ENCODE results near the gene RINL.
"Not testable (repeated sequence)": the region's sequence is repeated elsewhere in the genome, so short reads cannot be mapped to it uniquely, and the experiment has no call there.

The RINL gene

GRCh38 chr19:38892841-38893240 lies 14.8 kb upstream of the RINL start:
- H3K27ac Mint-ChIP-seq: no peak overlapping the region
- no peak for DNase-seq (ENCODE audit: low spot score in 2 of 2)
- no peak overlapping the region for H3K4me3 Mint-ChIP-seq
- H3K9me3 Mint-ChIP-seq: no peaks in the 10 kb centered on the region
- no peak for ATAC-seq
- H3K36me3 Mint-ChIP-seq: peaks cover 40% of the 10 kb centered on the region
- H3K4me1 Mint-ChIP-seq: peaks cover 22% of the 10 kb centered on the region

GRCh38 chr19:38891771-38892170 lies 13.7 kb upstream of the RINL start:
- H3K4me3 Mint-ChIP-seq: no peak overlapping the region
- H3K9me3 Mint-ChIP-seq: no peaks in the 10 kb centered on the region
- ATAC-seq (no peak), DNase-seq (ENCODE audit: low spot score in 2 of 2) (no peak)
- peaks cover 40% of the 10 kb centered on the region for H3K36me3 Mint-ChIP-seq
- H3K4me1 Mint-ChIP-seq: peaks cover 14% of the 10 kb centered on the region
- H3K27ac Mint-ChIP-seq: no peak overlapping the region

GRCh38 chr19:38890686-38891085 lies 12.6 kb upstream of the RINL start:
- no peak for ATAC-seq
- H3K27ac Mint-ChIP-seq: no peak overlapping the region
- peaks cover 46% of the 10 kb centered on the region for H3K36me3 Mint-ChIP-seq

GRCh38 chr19:38889803-38890202 lies 11.7 kb upstream of the RINL start:
- H3K27ac Mint-ChIP-seq: no peak overlapping the region
- DNase-seq (ENCODE audit: low spot score in 2 of 2) (no peak), ATAC-seq (no peak)
- no peak overlapping the region for H3K4me3 Mint-ChIP-seq
- H3K4me1 Mint-ChIP-seq: peaks cover 4% of the 10 kb centered on the region
- peaks cover 45% of the 10 kb centered on the region for H3K36me3 Mint-ChIP-seq
- no peaks in the 10 kb centered on the region for H3K9me3 Mint-ChIP-seq

More at GRCh38 chr19:38890686-38891085, 12.6 kb upstream of the RINL start:
- no peaks in the 10 kb centered on the region for H3K9me3 Mint-ChIP-seq
- peaks cover 13% of the 10 kb centered on the region for H3K4me1 Mint-ChIP-seq
- H3K4me3 Mint-ChIP-seq: no peak overlapping the region
- DNase-seq (ENCODE audit: low spot score in 2 of 2): no peak

GRCh38 chr19:38888876-38889275 lies 10.8 kb upstream of the RINL start:
- no peak overlapping the region for H3K27ac Mint-ChIP-seq
- H3K9me3 Mint-ChIP-seq: no peaks in the 10 kb centered on the region
- DNase-seq (ENCODE audit: low spot score in 2 of 2): no peak
- H3K36me3 Mint-ChIP-seq: peaks cover 36% of the 10 kb centered on the region
- no peaks in the 10 kb centered on the region for H3K4me1 Mint-ChIP-seq
- ATAC-seq: no peak
- H3K4me3 Mint-ChIP-seq: no peak overlapping the region

- not testable (repeated sequence) for DNase-seq (ENCODE audit: low spot score in 2 of 2); H3K4me3 Mint-ChIP-seq; ATAC-seq; H3K4me1 Mint-ChIP-seq; H3K9me3 Mint-ChIP-seq
- Mint-ChIP-seq H3K27ac (peak overlapping the region; percentile 53), H3K36me3 (peaks cover 62% of the 10 kb centered on the region)
These were observed 6.6 kb upstream of the RINL start for GRCh38 chr19:38884691-38885090.

GRCh38 chr19:38883286-38883685 lies 5.2 kb upstream of the RINL start:
- no peak for DNase-seq (ENCODE audit: low spot score in 2 of 2)
- ATAC-seq: no peak
- H3K9me3 Mint-ChIP-seq: no peaks in the 10 kb centered on the region
- peaks cover 48% of the 10 kb centered on the region for H3K36me3 Mint-ChIP-seq
- H3K4me3 Mint-ChIP-seq: no peak overlapping the region
- peak overlapping the region; percentile 78 for H3K27ac Mint-ChIP-seq
- H3K4me1 Mint-ChIP-seq: peaks cover 14% of the 10 kb centered on the region

GRCh38 chr19:38880882-38881609 lies 3.0 kb upstream of the RINL start:
- ATAC-seq: no peak
- Mint-ChIP-seq H3K4me1 (peaks cover 33% of the 10 kb centered on the region), H3K9me3 (no peaks in the 10 kb centered on the region), H3K27ac (peak overlapping the region; percentile 50), H3K36me3 (peaks cover 50% of the 10 kb centered on the region), H3K4me3 (no peak overlapping the region)
- no peak for DNase-seq (ENCODE audit: low spot score in 2 of 2)

GRCh38 chr19:38880076-38880881 lies 2.2 kb upstream of the RINL start:
- peak overlapping the region; percentile 50 for H3K27ac Mint-ChIP-seq
- ATAC-seq (no peak), DNase-seq (ENCODE audit: low spot score in 2 of 2) (no peak)
- no peaks in the 10 kb centered on the region for H3K9me3 Mint-ChIP-seq
- peaks cover 33% of the 10 kb centered on the region for H3K4me1 Mint-ChIP-seq
- peaks cover 56% of the 10 kb centered on the region for H3K36me3 Mint-ChIP-seq
- H3K4me3 Mint-ChIP-seq: no peak overlapping the region

GRCh38 chr19:38879400-38879751 lies 1.3 kb upstream of the RINL start:
- no peak for DNase-seq (ENCODE audit: low spot score in 2 of 2)
- peak overlapping the region; percentile 99 for H3K27ac Mint-ChIP-seq
- peaks cover 65% of the 10 kb centered on the region for H3K36me3 Mint-ChIP-seq
- no peaks in the 10 kb centered on the region for H3K9me3 Mint-ChIP-seq
- no peak overlapping the region for H3K4me3 Mint-ChIP-seq
- ATAC-seq: no peak
- H3K4me1 Mint-ChIP-seq: peaks cover 33% of the 10 kb centered on the region

- H3K36me3 Mint-ChIP-seq: peaks cover 70% of the 10 kb centered on the region
- no peak for DNase-seq (ENCODE audit: low spot score in 2 of 2)
- H3K9me3 Mint-ChIP-seq: no peaks in the 10 kb centered on the region
- H3K27ac Mint-ChIP-seq: peak overlapping the region; percentile 99
- ATAC-seq: peak; percentile 46
- peaks cover 33% of the 10 kb centered on the region for H3K4me1 Mint-ChIP-seq
- peak overlapping the region; percentile 89 for H3K4me3 Mint-ChIP-seq
These were observed 712 bp upstream of the RINL start for GRCh38 chr19:38878575-38879399.

GRCh38 chr19:38875656-38876395 lies 2.2 kb downstream of the RINL start:
- Mint-ChIP-seq H3K4me3 (peak overlapping the region; percentile 89), H3K9me3 (no peaks in the 10 kb centered on the region), H3K4me1 (peaks cover 35% of the 10 kb centered on the region), H3K36me3 (peaks cover 73% of the 10 kb centered on the region), H3K27ac (peak overlapping the region; percentile 99)
- DNase-seq (ENCODE audit: low spot score in 2 of 2) (no peak), ATAC-seq (no peak)

GRCh38 chr19:38873400-38873799 lies 4.7 kb downstream of the RINL start:
- DNase-seq (ENCODE audit: low spot score in 2 of 2); H3K27ac Mint-ChIP-seq; H3K9me3 Mint-ChIP-seq; H3K4me3 Mint-ChIP-seq; ATAC-seq: not testable (repeated sequence)
- Mint-ChIP-seq H3K4me1 (peaks cover 48% of the 10 kb centered on the region), H3K36me3 (peaks cover 87% of the 10 kb centered on the region)

- DNase-seq (ENCODE audit: low spot score in 2 of 2) (no peak), ATAC-seq (no peak)
- peaks cover 35% of the 10 kb centered on the region for H3K4me1 Mint-ChIP-seq
- H3K27ac Mint-ChIP-seq: peak overlapping the region; percentile 90
- H3K36me3 Mint-ChIP-seq: peaks cover 95% of the 10 kb centered on the region
- H3K9me3 Mint-ChIP-seq: no peaks in the 10 kb centered on the region
- peak overlapping the region; percentile 88 for H3K4me3 Mint-ChIP-seq
These were observed 7.5 kb downstream of the RINL start for GRCh38 chr19:38870612-38871011.

All from stimulated activated effector memory CD8-positive, alpha-beta T cell treated with anti-CD3 and anti-CD28 coated beads, Interleukin-12 subunit alpha, Interleukin-12 subunit beta, amount 100 ng/mL, for 72 hours (primary cell).